Keratinocyte (primary cell): ENCODE data around the gene FLNB.

Source experiments
- CTCF ChIP-seq, 3 experiments: IDR thresholded peaks in 1 of 3; conservative IDR thresholded peaks in 1 of 3; optimal IDR thresholded peaks in 1 of 3; 2 replicates in 2 of 3; 3 replicates in 1 of 3; pipeline versions ENCODE3 to v1.5.1; 2011; ENCODE audit warnings: low read length in 3 of 3, mild to moderate bottlenecking in 3 of 3, moderate library complexity in 2 of 3, control low read depth in 1 of 3, inconsistent platforms in 1 of 3; ENCODE audit not compliant: insufficient read depth in 2 of 3; ENCODE audit errors: extremely low read depth in 1 of 3
- EZH2 ChIP-seq: IDR thresholded peaks from one replicate; pipeline ENCODE4 v1.6.1; 2012; ENCODE audit warnings: inconsistent platforms, mild to moderate bottlenecking, low read length, moderate library complexity

GRCh38 chr3:58169371-58169770, 161.1 kb downstream of the FLNB start:
- no peak for TF ChIP-seq CTCF (optimal IDR thresholded peaks at IDR 0.05 in 1 of 3, IDR thresholded peaks at IDR 0.05 in 1 of 3, conservative IDR thresholded peaks at IDR 0.05 in 1 of 3; ENCODE audit: extremely low read depth in 1 of 3, insufficient read depth in 2 of 3, low read length in 3 of 3)
- no peak for TF ChIP-seq EZH2
